GM12878 (cell line): ENCODE measurements around the gene MAPK8. TPM values are rescaled to one million over a fixed set of nuclear protein-coding genes. Genes with fewer than 3 reads are reported as not detected.

ENCODE experiments used
- ATAC-seq: fragments of 200-7000 bp; cut with Tn5 transposase; 3 replicates; pipeline ENCODE4 v1.9.1; 2020; ENCODE audit warnings: mild to moderate bottlenecking, moderate library complexity
- BruUV-seq: library from RNA; stranded (reverse); fragments of 400-500 nt; replicated peaks from 2 replicates; lab custom pipeline; 2021; lab: Mats Ljungman, UMichigan
- CTCF ChIA-PET: fragments of 300-600 bp; sonication (Branson Sonifier 250); formaldehyde crosslinking; extraction: SDS; loops from one replicate; lab custom pipeline; 2021; ENCODE audit warnings: inconsistent platforms; lab: Yijun Ruan, JAX
- POLR2A ChIA-PET: fragments of 350-600 bp; formaldehyde crosslinking; extraction: SDS; loops from one replicate; lab custom pipeline; 2021; ENCODE audit warnings: inconsistent platforms; lab: Charles Lee
- RAD21 ChIA-PET: fragments of 300-600 bp; sonication (Branson Sonifier 250); formaldehyde crosslinking; loops from one replicate; lab custom pipeline; 2023; ENCODE audit warnings: antibody characterized with exemption; ENCODE audit not compliant: unreplicated experiment; lab: Charles Lee
- SMC1A ChIA-PET: fragments of 300-600 bp; sonication (Branson Sonifier 250); formaldehyde crosslinking; loops from one replicate; lab custom pipeline; 2023; ENCODE audit not compliant: unreplicated experiment, uncharacterized antibody; lab: Charles Lee
- DNase-seq: peaks from one replicate; pipeline ENCODE4 v3.0.0-alpha.2; 2011; ENCODE audit warnings: low read depth, low spot score
- FAIRE-seq: peaks from 3 replicates; lab custom pipeline; 2011; peaks lifted over from hg19 to GRCh38; lab: Jason Lieb, UNC
- H2AFZ ChIP-seq: 2 replicates; pipeline ENCODE4 v1.6.0; 2011; ENCODE audit warnings: low read depth, low read length, control low read depth; ENCODE audit not compliant: control insufficient read depth
- H3K27ac ChIP-seq: 2 replicates; pipeline ENCODE4 v1.5.1; 2011; ENCODE audit warnings: control low read depth; ENCODE audit not compliant: control insufficient read depth, insufficient read depth
- H3K27me3 ChIP-seq, 2 experiments: replicated peaks in 1 of 2; 2 replicates each; pipeline versions ENCODE4 v1.6.0 to v1.6.1; 2011; ENCODE audit warnings: low read length in 1 of 2; ENCODE audit not compliant: control insufficient read depth in 2 of 2, insufficient read depth in 2 of 2
- H3K36me3 ChIP-seq, 2 experiments: 2 replicates each; pipeline ENCODE4 v1.5.1; 2011; ENCODE audit warnings: low read length in 1 of 2; ENCODE audit not compliant: control insufficient read depth in 2 of 2, insufficient read depth in 2 of 2
- H3K4me1 ChIP-seq: 2 replicates; pipeline ENCODE4 v1.6.1; 2011; ENCODE audit warnings: mild to moderate bottlenecking, low read length, moderate library complexity, mixed read lengths; ENCODE audit not compliant: control insufficient read depth, insufficient read depth
- H3K4me2 ChIP-seq: 2 replicates; pipeline ENCODE4 v1.6.0; 2011; ENCODE audit warnings: control low read depth; ENCODE audit not compliant: control insufficient read depth, insufficient read depth
- H3K4me3 ChIP-seq: fragments of 200-600 bp; sonication (generic); 2 replicates; pipeline ENCODE4 v1.5.1; 2016
- H3K79me2 ChIP-seq: 2 replicates; pipeline ENCODE4 v1.6.0; 2011; ENCODE audit warnings: low read length; ENCODE audit not compliant: control insufficient read depth, insufficient read depth
- H3K9ac ChIP-seq: 2 replicates; pipeline ENCODE4 v1.8.0; 2011; ENCODE audit warnings: low read length, control low read depth, mixed read lengths; ENCODE audit not compliant: control insufficient read depth, insufficient read depth
- H3K9me3 ChIP-seq: replicated peaks from 3 replicates; pipeline ENCODE4 v1.5.1; 2011; ENCODE audit warnings: mild to moderate bottlenecking, low read length; ENCODE audit not compliant: control insufficient read depth, insufficient read depth
- H4K20me1 ChIP-seq: 2 replicates; pipeline ENCODE4 v1.6.0; 2011; ENCODE audit not compliant: control insufficient read depth, insufficient read depth
- BMI1 ChIP-seq: fragments of 450-650 bp; IDR thresholded peaks from 2 replicates; pipeline ENCODE4 v1.6.1; 2016; ENCODE audit warnings: mild to moderate bottlenecking, moderate library complexity, borderline replicate concordance
- CBX5 ChIP-seq: sonication (generic); IDR thresholded peaks from 2 replicates; pipeline ENCODE4 v1.6.1; 2016; ENCODE audit warnings: low read depth, moderate library complexity, mild to moderate bottlenecking, inconsistent platforms
- CREB1 ChIP-seq: IDR thresholded peaks from 2 replicates; pipeline ENCODE4 v1.6.1; 2012; ENCODE audit warnings: low read depth, mild to moderate bottlenecking, inconsistent platforms
- DPF2 ChIP-seq: fragments of 450-650 bp; IDR thresholded peaks from 2 replicates; pipeline ENCODE4 v1.6.1; 2017; ENCODE audit warnings: mild to moderate bottlenecking
- EP300 ChIP-seq, 2 experiments: fragments of 150-350 bp in 1 of 2; IDR thresholded peaks; 2 replicates each; pipeline ENCODE4 v1.6.1; 2011 to 2012; ENCODE audit warnings: low read depth in 2 of 2, low read length in 2 of 2, borderline replicate concordance in 1 of 2, improper control_type of control experiment in 1 of 2, inconsistent platforms in 1 of 2; ENCODE audit not compliant: control insufficient read depth in 1 of 2
- GABPA ChIP-seq: IDR thresholded peaks from 2 replicates; pipeline ENCODE4 v1.6.1; 2014; ENCODE audit warnings: antibody characterized with exemption, low read depth, mild to moderate bottlenecking, inconsistent platforms
- IKZF1 ChIP-seq: fragments of 450-650 bp; conservative IDR thresholded peaks from 2 replicates; pipeline ENCODE4 v1.6.1; 2017; ENCODE audit warnings: antibody characterized with exemption, mild to moderate bottlenecking
- JUND ChIP-seq: IDR thresholded peaks from 2 replicates; pipeline ENCODE4 v1.6.1; 2012; ENCODE audit warnings: low read depth, mild to moderate bottlenecking, low read length, improper control_type of control experiment, moderate library complexity
- NFXL1 ChIP-seq: fragments of 450-650 bp; IDR thresholded peaks from 2 replicates; pipeline ENCODE4 v1.6.1; 2017; ENCODE audit warnings: antibody characterized with exemption, mild to moderate bottlenecking, borderline replicate concordance
- NR2C1 ChIP-seq: fragments of 450-650 bp; IDR thresholded peaks from 2 replicates; pipeline ENCODE4 v1.6.1; 2017; ENCODE audit warnings: antibody characterized with exemption, mild to moderate bottlenecking, moderate library complexity
- PML ChIP-seq: IDR thresholded peaks from 2 replicates; pipeline ENCODE4 v1.6.1; 2012; ENCODE audit warnings: low read length, inconsistent platforms
- RB1 ChIP-seq: fragments of 450-650 bp; formaldehyde crosslinking; IDR thresholded peaks from 2 replicates; pipeline ENCODE4 v1.6.1; 2017; ENCODE audit warnings: mild to moderate bottlenecking, borderline replicate concordance
- RCOR1 ChIP-seq: conservative IDR thresholded peaks from 2 replicates; pipeline ENCODE4 v1.6.1; 2012; ENCODE audit warnings: low read depth, low read length, improper control_type of control experiment
- SMAD5 ChIP-seq: IDR thresholded peaks from 2 replicates; pipeline ENCODE4 v1.6.1; 2016; ENCODE audit warnings: antibody characterized with exemption, low read depth
- SREBF1 ChIP-seq: IDR thresholded peaks from 2 replicates; pipeline ENCODE4 v1.6.1; 2012; ENCODE audit warnings: mild to moderate bottlenecking, low read length
- TBL1XR1 ChIP-seq: IDR thresholded peaks from 2 replicates; pipeline ENCODE4 v1.6.1; 2012; ENCODE audit warnings: low read depth, low read length, improper control_type of control experiment
- YBX1 ChIP-seq: fragments of 450-650 bp; IDR thresholded peaks from 2 replicates; pipeline ENCODE4 v1.6.1; 2016; ENCODE audit warnings: antibody characterized with exemption
- WGBS: methylation state at CpG from one replicate; pipeline ENCODE4 v1.1.6; 2016; ENCODE audit warnings: low lambda C conversion rate; ENCODE audit not compliant: insufficient replicate concordance, insufficient coverage; ENCODE audit errors: missing lambda C conversion rate; 5-methylcytosine and 5-hydroxymethylcytosine counted together
- in situ Hi-C: fragments of 300-500 bp; cut with MboI; formaldehyde crosslinking; loops from 9 replicates; pipeline ENCODE4 v1.14.3; 2018; ENCODE audit warnings: mixed read lengths
- intact Hi-C: fragments of 100-400 bp; cut with micrococcal nuclease; formaldehyde crosslinking; loops from one replicate; pipeline ENCODE4 v1.14.2; 2022; ENCODE audit not compliant: unreplicated experiment
- polyA plus RNA-seq, 11 experiments: library from polyadenylated mRNA; depleted of rRNA in 4 of 11; unstranded in 6 of 11; stranded (reverse) in 5 of 11; fragments of >200 nt; fragmentation: Nextera tagmentation in 4 of 11; fragmentation: Illumina TruSeq in 1 of 11; extraction: Ambion mirVana in 4 of 11; extraction: Trizol in 1 of 11; gene quantifications; 1 replicate in 1 of 11; 2 replicates in 10 of 11; pipeline versions ENCODE4 v1.2.1 to v1.2.3, GENCODE V29; 2011 to 2016; ENCODE audit warnings: inconsistent platforms in 2 of 11, missing spikeins in 2 of 11, low read depth in 1 of 11
- total RNA-seq, 4 experiments: library from RNA; depleted of rRNA in 3 of 4; stranded (reverse); fragments of >200 nt in 3 of 4; fragmentation: Illumina TruSeq in 1 of 4; extraction: Trizol in 1 of 4; gene quantifications; 2 replicates each; pipeline versions ENCODE4 v1.2.1 to v1.2.3, GENCODE V29; 2013 to 2021
- TF ChIP-seq, protein P1 (sequence below): IDR thresholded peaks from 2 replicates; pipeline ENCODE4 v1.6.1; 2011; ENCODE audit warnings: low read depth, low read length, improper control_type of control experiment, borderline replicate concordance
- TF ChIP-seq, protein P2 (sequence below): IDR thresholded peaks from 2 replicates; pipeline ENCODE4 v1.6.1; 2011; ENCODE audit warnings: borderline replicate concordance, low read depth, mild to moderate bottlenecking, moderate library complexity, low read length; ENCODE audit not compliant: insufficient read depth, poor library complexity, severe bottlenecking
- TF ChIP-seq, protein P3 (sequence below): IDR thresholded peaks from 2 replicates; pipeline ENCODE4 v1.6.1; 2011; ENCODE audit warnings: mild to moderate bottlenecking, low read depth, low read length, moderate library complexity; ENCODE audit not compliant: insufficient replicate concordance

Gene MAPK8
- total and polyA plus RNA-seq, 10 of the 15 experiments (the other 5 are each of a cell fraction or from before 2014, with no cell fraction given): 3.9 to 102 (median 40.0) TPM

DNA sequence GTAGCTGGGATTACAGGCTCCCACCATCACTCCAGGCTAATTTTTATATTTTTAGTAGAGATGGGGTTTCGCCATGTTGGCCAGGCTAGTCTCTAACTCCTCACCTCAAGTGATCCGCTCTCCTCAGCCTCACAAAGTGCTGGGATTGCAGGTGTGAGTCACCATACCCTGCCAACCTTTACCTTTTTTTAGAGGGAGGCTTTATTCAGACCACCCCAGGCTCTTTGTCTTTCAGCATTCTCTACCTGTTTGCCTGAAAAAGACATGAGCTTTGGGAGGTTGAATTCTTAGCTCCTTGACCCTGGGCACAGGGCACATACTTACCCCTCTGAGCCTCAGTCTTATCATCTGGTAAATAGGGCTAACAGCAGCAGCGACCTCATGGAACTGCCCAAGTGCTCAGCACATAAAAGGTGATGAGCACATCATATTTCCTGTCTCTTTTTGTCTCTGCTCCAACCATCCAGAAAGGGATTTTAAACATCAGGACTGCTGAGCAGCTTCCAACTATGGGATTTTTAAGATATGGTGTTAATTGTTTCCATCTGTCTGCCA, 49.0 kb upstream of the MAPK8 start:
- ChIA-PET RAD21 (no interaction called here), SMC1A (interaction anchor here (0.5 kb wide), 1 partner anchor 45 kb away, joined by 3 read pairs; no protein-coding TSS in a partner anchor)

More for the DNA sequence above, 49.0 kb upstream of the MAPK8 start:
- FAIRE-seq (no peak), DNase-seq (no peak), ATAC-seq (no peak)
- Histone ChIP-seq H2AFZ (no peak overlapping the region), H3K4me1 (no peaks in the 10 kb centered on the region), H3K9ac (no peak overlapping the region), H3K27me3 (no peaks in the 10 kb centered on the region), H3K79me2 (no peaks in the 10 kb centered on the region), H3K4me2 (no peak overlapping the region), H3K9me3 (no peaks in the 10 kb centered on the region; the same call in 2 of the 3 replicates), H4K20me1 (no peaks in the 10 kb centered on the region), H3K27ac (no peak overlapping the region), H3K4me3 (no peak overlapping the region), H3K36me3 (no peaks in the 10 kb centered on the region)
- BruUV-seq: no TSS peak
- TF ChIP-seq IKZF1: no peak
- TF ChIP-seq NR2C1: no peak
- no peak for TF ChIP-seq EP300 (IDR thresholded peaks at IDR 0.05; ENCODE audit: borderline replicate concordance in 1 of 2, control insufficient read depth in 1 of 2, low read depth in 2 of 2, low read length in 2 of 2)
- no peak for TF ChIP-seq DPF2
- no peak for TF ChIP-seq JUND
- no peak for TF ChIP-seq YBX1
- TF ChIP-seq, protein P1, sequence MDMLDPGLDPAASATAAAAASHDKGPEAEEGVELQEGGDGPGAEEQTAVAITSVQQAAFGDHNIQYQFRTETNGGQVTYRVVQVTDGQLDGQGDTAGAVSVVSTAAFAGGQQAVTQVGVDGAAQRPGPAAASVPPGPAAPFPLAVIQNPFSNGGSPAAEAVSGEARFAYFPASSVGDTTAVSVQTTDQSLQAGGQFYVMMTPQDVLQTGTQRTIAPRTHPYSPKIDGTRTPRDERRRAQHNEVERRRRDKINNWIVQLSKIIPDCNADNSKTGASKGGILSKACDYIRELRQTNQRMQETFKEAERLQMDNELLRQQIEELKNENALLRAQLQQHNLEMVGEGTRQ: no peak
- TF ChIP-seq, protein P2, sequence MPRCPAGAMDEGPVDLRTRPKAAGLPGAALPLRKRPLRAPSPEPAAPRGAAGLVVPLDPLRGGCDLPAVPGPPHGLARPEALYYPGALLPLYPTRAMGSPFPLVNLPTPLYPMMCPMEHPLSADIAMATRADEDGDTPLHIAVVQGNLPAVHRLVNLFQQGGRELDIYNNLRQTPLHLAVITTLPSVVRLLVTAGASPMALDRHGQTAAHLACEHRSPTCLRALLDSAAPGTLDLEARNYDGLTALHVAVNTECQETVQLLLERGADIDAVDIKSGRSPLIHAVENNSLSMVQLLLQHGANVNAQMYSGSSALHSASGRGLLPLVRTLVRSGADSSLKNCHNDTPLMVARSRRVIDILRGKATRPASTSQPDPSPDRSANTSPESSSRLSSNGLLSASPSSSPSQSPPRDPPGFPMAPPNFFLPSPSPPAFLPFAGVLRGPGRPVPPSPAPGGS: no peak
- TF ChIP-seq CBX5: no peak
- TF ChIP-seq, protein P3, sequence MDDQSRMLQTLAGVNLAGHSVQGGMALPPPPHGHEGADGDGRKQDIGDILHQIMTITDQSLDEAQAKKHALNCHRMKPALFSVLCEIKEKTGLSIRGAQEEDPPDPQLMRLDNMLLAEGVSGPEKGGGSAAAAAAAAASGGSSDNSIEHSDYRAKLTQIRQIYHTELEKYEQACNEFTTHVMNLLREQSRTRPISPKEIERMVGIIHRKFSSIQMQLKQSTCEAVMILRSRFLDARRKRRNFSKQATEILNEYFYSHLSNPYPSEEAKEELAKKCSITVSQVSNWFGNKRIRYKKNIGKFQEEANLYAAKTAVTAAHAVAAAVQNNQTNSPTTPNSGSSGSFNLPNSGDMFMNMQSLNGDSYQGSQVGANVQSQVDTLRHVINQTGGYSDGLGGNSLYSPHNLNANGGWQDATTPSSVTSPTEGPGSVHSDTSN: no peak
- TF ChIP-seq TBL1XR1: no peak
- TF ChIP-seq CREB1: no peak
- no peak for TF ChIP-seq RB1
- no peak for TF ChIP-seq NFXL1
- no peak for TF ChIP-seq SMAD5
- TF ChIP-seq RCOR1: no peak
- no peak for TF ChIP-seq SREBF1
- no peak for TF ChIP-seq BMI1
- no peak for TF ChIP-seq GABPA
- no peak for TF ChIP-seq PML
- in situ Hi-C loops (no loop called here), intact Hi-C loops (no loop called here)
- ChIA-PET POLR2A (no interaction called here), CTCF (interaction anchor here (1.6 kb wide), 1 partner anchor 14 kb away, joined by 3 read pairs; no protein-coding TSS in a partner anchor)
- 82% methylated on average over 3 of the region's 3 CpGs for WGBS
